ENCODE measurements around the gene KCTD15.

The KCTD15 gene

DNA sequence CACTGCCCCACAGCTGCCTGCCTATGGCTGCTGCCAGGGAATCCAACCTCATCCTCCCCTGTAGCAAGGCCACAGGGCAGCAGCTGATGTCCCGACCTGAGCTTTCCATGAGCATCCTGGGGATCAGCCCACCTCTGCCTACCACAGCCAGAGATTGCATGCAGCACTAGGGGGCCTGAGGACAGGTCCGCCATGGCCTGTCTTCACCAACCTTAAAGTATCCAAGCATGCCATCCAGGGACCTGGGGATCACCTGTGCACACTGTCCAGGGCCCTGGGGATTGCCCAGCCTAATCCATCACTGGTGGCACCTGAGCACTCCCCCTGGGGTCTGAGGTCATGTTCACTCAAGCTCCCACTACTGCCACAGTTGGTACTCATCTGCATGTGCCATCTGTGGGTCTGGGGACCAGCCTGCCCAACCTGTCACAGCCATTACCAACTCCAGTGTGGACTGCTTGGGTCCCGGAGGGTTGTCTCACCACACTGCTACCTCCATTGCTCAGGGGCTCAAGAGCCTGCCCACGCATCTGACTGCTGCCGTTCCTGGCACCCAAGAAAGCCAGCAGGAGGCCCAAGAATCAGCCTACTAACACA is 53.0 kb downstream of the KCTD15 start:
- DNase-seq (ENCODE audit: low read depth in 2 of 2): no peak

DNA sequence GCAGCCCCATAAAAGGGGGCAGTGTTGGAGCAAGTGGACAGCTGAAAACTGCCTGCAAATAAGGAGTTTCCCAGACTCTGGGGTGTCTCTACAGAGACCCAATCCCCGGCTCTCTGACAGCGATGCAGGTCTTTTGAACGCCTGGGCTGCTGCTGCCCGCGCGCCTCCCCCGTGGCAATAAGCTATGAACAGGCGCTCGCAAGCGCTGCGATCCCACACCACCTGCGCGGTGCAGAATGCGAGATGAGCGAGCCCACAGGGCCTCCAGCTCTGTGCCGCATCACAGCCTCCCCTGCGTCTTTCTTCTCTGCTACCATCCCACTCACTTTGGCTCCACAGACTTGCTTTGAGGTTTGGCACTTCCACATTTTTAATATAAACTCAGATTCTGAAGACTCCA is 62.3 kb downstream of the KCTD15 start:
- no peak for DNase-seq (ENCODE audit: low read depth in 2 of 2)

DNA sequence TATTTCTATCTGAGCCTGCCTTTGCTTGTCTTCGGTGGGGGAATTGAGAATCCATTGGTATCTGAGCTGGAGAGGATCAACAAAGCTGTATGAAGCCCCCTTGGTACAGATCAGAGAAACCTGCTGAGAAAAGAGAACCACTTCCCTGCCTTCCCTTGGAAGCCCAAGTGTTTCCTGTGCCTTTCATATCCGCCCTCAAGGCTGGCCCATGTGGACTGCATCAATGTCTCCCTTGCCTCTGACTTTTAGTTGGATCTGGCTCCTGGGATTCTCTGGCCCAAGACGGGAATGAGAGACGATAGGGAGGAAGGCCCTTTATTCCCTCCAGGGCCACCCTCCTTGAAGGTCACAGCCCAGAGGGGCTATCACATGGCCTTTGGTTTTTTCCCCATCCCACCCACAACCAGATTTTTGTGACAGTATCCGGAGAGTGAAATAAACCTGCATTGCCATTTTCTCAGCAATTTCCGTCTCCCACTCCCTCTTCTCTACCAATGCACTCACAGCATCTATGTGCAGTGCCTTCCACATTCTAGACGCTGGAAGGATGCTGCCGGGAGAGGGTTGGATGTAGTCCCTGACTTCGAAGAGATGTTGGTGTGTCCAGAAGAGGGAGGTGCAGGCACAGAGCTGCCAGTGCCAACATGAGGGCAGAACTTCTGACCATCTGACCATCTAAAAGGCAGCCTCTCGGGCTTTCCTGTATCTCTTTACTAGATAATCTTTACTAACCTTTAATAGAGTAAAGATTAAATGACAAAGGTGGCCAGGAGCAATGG is 63.8 kb downstream of the KCTD15 start:
- DNase-seq (ENCODE audit: low read depth in 2 of 2): no peak

DNA sequence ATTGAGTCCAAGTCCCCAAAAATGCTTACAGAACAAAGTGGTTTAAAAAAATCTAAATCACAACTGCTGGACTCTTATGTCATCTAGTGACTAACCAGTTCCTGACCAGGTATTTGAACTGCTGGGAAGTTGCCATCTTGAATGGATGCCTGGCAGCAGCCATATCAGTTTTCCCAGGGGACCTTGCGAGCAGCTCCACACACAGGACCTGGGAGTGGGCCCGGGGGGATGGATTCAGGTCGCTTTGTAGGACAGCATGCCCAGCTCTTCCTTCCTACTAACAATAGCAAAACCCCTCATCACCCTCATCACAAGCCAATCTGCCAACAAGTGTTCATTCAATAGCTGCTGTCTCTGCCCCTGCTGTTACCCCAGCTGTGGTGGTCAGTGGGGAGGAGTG is 65.3 kb downstream of the KCTD15 start:
- no peak for DNase-seq (ENCODE audit: low read depth in 2 of 2)

DNA sequence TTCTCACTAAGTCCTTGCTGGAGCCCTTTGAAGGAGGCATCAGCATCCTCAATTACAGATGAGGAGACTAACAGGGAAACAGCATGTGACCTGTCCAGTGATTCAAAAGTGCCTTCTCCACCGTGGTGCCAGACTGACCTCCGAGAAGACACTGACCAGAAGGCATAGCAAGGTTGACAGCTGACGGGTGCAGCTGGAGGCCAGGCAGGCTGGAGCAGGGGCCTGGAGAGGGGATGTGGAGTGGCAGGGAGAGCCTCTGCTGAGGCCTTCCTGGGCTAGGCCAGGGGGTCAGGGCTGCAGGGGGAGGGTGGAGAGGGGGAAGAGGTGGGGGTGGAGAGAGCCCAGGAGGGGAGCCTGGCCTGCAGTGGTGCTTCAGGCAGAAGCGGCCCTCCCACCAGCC is 66.3 kb downstream of the KCTD15 start:
- no peak for DNase-seq (ENCODE audit: low read depth in 2 of 2)

DNA sequence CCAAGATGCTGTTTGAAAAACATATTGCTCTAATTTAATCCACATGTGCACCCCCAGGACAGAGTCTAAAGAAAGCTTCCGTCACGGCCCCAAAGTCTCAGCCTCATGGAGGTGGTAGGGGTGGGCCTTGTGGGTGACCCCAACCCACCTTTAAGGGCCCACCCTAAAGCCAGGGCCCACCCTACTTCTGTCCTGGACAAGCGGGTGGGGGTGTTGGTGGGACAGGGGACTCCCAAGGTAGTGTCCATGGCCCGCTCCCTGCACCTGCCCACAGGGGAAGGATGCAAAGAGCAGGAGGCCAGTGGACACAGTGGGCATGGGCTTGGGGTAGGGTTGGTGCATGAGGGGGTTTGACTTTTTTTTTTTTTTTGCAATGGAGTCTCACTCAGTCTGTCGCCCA is 66.8 kb downstream of the KCTD15 start:
- no peak for DNase-seq (ENCODE audit: low read depth in 2 of 2)

DNA sequence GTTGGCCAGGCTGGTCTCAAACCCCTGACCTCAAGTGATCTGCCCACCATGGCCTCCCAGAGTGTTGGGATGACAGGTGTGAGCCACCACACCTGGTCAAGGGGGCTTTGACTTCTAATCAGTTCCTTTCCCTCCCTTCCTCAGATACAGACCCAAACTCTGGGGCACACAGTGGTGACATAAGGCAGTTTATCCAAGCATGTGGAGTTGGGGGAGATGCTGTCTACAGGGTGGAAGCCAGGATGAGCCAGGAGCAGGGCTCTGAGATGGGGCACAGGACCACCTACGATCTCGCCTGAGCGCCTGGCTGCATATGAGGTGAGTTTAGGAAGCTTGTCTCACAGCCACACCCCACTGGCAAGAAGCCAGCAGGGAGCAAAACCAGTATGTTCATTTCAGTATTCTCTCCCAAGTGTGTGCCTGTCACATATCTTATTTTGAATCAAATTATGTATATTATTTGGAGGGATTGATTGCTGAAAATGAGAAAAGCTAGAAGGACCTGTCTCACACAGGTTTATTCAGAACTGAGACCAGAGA is 67.7 kb downstream of the KCTD15 start:
- no peak for DNase-seq (ENCODE audit: low read depth in 2 of 2)

DNA sequence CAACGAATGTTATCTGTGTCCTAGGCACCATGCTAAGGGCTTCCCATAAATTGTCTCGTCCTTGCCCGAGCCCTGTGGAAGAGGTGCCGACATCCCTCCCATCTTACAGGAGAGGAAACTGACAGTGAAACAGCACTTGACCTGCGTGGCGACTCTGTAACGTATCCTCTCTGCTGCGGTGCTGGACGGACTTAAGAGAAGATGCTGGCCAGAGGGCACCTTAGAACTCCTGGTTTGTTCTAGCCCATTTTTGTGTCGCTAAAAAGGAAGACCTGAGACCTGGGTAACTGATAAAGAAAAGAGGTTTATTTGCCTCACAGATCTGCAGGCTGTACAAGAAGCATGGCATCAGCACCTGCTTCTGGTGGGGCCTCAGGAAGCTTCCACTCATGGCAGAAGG is 68.6 kb downstream of the KCTD15 start:
- DNase-seq (ENCODE audit: low read depth in 2 of 2): no peak
